ENCODE measurements around the gene PARD3B. TPM values are rescaled to one million over a fixed set of nuclear protein-coding genes. Genes with fewer than 3 reads are reported as not detected.

Gene PARD3B
- total and polyA plus RNA-seq, 2 experiments from 2014 or later = 4.3 to 8.5 TPM

- Histone ChIP-seq H3K27me3 (no peaks in the 10 kb centered on the region), H3K27ac (no peak overlapping the region), H3K4me3 (no peak overlapping the region), H3K9me3 (ENCODE audit: low read depth) (no peaks in the 10 kb centered on the region), H3K36me3 (no peaks in the 10 kb centered on the region), H3K4me1 (ENCODE audit: low read depth) (no peaks in the 10 kb centered on the region)
- TF ChIP-seq CTCF (IDR thresholded peaks at IDR 0.05; ENCODE audit: low read depth, low read length) = no peak
- no peak for DNase-seq (ENCODE audit: low read depth in 1 of 2, low spot score in 1 of 2)
Measured at GRCh38 chr2:204920776-204921175, 375.5 kb downstream of the PARD3B start.

- DNase-seq (ENCODE audit: low read depth in 1 of 2, low spot score in 1 of 2) = no peak
- Histone ChIP-seq H3K9me3 (ENCODE audit: low read depth) (no peaks in the 10 kb centered on the region), H3K4me1 (ENCODE audit: low read depth) (no peaks in the 10 kb centered on the region), H3K27ac (no peak overlapping the region), H3K27me3 (no peaks in the 10 kb centered on the region), H3K36me3 (no peaks in the 10 kb centered on the region), H3K4me3 (no peak overlapping the region)
- TF ChIP-seq CTCF (IDR thresholded peaks at IDR 0.05; ENCODE audit: low read depth, low read length) = no peak
Measured at GRCh38 chr2:204923957-204924356, 378.7 kb downstream of the PARD3B start.

GRCh38 chr2:204931562-204931961 lies 386.3 kb downstream of the PARD3B start:
- TF ChIP-seq CTCF (IDR thresholded peaks at IDR 0.05; ENCODE audit: low read depth, low read length) = no peak
- no peak overlapping the region for H3K4me3 ChIP-seq
- peaks cover 8% of the 10 kb centered on the region for H3K4me1 ChIP-seq (ENCODE audit: low read depth)
- H3K27me3 ChIP-seq = no peaks in the 10 kb centered on the region
- H3K36me3 ChIP-seq = no peaks in the 10 kb centered on the region
- no peaks in the 10 kb centered on the region for H3K9me3 ChIP-seq (ENCODE audit: low read depth)
- no peak overlapping the region for H3K27ac ChIP-seq
- DNase-seq (ENCODE audit: low read depth in 1 of 2, low spot score in 1 of 2) = no peak

- H3K27ac ChIP-seq = no peak overlapping the region
- DNase-seq (ENCODE audit: low read depth in 1 of 2, low spot score in 1 of 2) = no peak
- H3K36me3 ChIP-seq = no peaks in the 10 kb centered on the region
- H3K9me3 ChIP-seq (ENCODE audit: low read depth) = no peaks in the 10 kb centered on the region
- H3K4me3 ChIP-seq = no peak overlapping the region
- peaks cover 8% of the 10 kb centered on the region for H3K4me1 ChIP-seq (ENCODE audit: low read depth)
- no peaks in the 10 kb centered on the region for H3K27me3 ChIP-seq
- no peak for TF ChIP-seq CTCF (IDR thresholded peaks at IDR 0.05; ENCODE audit: low read depth, low read length)
Measured at GRCh38 chr2:204933735-204934374, 388.6 kb downstream of the PARD3B start.

- DNase-seq (ENCODE audit: low read depth in 1 of 2, low spot score in 1 of 2) = no peak
Measured at GRCh38 chr2:204944927-204945326, 399.7 kb downstream of the PARD3B start.

More at GRCh38 chr2:204944927-204945326, 399.7 kb downstream of the PARD3B start:
- TF ChIP-seq CTCF (IDR thresholded peaks at IDR 0.05; ENCODE audit: low read depth, low read length) = no peak
- no peak overlapping the region for H3K4me3 ChIP-seq
- H3K27me3 ChIP-seq = no peaks in the 10 kb centered on the region
- H3K27ac ChIP-seq = no peak overlapping the region
- peaks cover 7% of the 10 kb centered on the region for H3K4me1 ChIP-seq (ENCODE audit: low read depth)
- H3K36me3 ChIP-seq = no peaks in the 10 kb centered on the region
- no peaks in the 10 kb centered on the region for H3K9me3 ChIP-seq (ENCODE audit: low read depth)
